IMR-90 (cell line): ENCODE measurements around the gene CSNK1G2. TPM values are rescaled to one million over a fixed set of nuclear protein-coding genes. Genes with fewer than 3 reads are reported as not detected.

Experiments
- ATAC-seq: fragments of 200-7000 bp; cut with Tn5 transposase; 2 replicates; pipeline ENCODE4 v1.9.1; 2020; ENCODE audit warnings: low read depth, mild to moderate bottlenecking, moderate library complexity
- BruUV-seq: library from RNA; stranded (reverse); fragments of 400-500 nt; replicated peaks from 2 replicates; lab custom pipeline; 2021; lab: Mats Ljungman, UMichigan
- CTCF ChIA-PET: fragments of 300-600 bp; formaldehyde crosslinking; extraction: SDS; loops from one replicate; lab custom pipeline; 2021; ENCODE audit warnings: antibody characterized with exemption; lab: Yijun Ruan, JAX
- POLR2A ChIA-PET: fragments of 300-600 bp; sonication (Branson Sonifier 250); formaldehyde crosslinking; loops from one replicate; lab custom pipeline; 2022; ENCODE audit warnings: antibody characterized with exemption; ENCODE audit not compliant: unreplicated experiment; lab: Charles Lee
- DNase-seq: peaks from one replicate; pipeline ENCODE4 v3.0.0; 2013
- H2AFZ ChIP-seq: replicated peaks from 2 replicates; pipeline ENCODE3; 2013; ENCODE audit warnings: low read length, mild to moderate bottlenecking; ENCODE audit not compliant: poor library complexity
- H2AK5ac ChIP-seq: 2 replicates; pipeline ENCODE4 v1.6.1; 2013; ENCODE audit warnings: low read depth, low read length, inconsistent platforms
- H2AK9ac ChIP-seq: replicated peaks from 2 replicates; pipeline ENCODE3; 2013; ENCODE audit warnings: mild to moderate bottlenecking, low read depth, low read length, moderate library complexity; ENCODE audit not compliant: poor library complexity
- H2BK120ac ChIP-seq: 2 replicates; pipeline ENCODE4 v1.6.1; 2013; ENCODE audit warnings: low read depth, low read length, inconsistent platforms
- H2BK15ac ChIP-seq: 3 replicates; pipeline ENCODE4 v1.6.1; 2013; ENCODE audit warnings: low read depth, low read length, inconsistent platforms
- H2BK20ac ChIP-seq: 2 replicates; pipeline ENCODE4 v1.6.1; 2013; ENCODE audit warnings: low read depth, mild to moderate bottlenecking, inconsistent platforms, low read length, moderate library complexity
- H2BK5ac ChIP-seq: 2 replicates; pipeline ENCODE4 v1.6.1; 2013; ENCODE audit warnings: mild to moderate bottlenecking, low read depth, low read length, inconsistent platforms; ENCODE audit not compliant: poor library complexity, severe bottlenecking
- H3K14ac ChIP-seq: replicated peaks from 2 replicates; pipeline ENCODE4 v1.6.1; 2013; ENCODE audit warnings: low read depth, low read length, inconsistent platforms
- H3K18ac ChIP-seq: 2 replicates; pipeline ENCODE4 v1.6.1; 2013; ENCODE audit warnings: low read depth, low read length, control low read depth
- H3K23ac ChIP-seq: 2 replicates; pipeline ENCODE4 v1.6.1; 2013; ENCODE audit warnings: low read depth, low read length, inconsistent platforms
- H3K27ac ChIP-seq: 2 replicates; pipeline ENCODE4 v1.5.1; 2013; ENCODE audit warnings: mild to moderate bottlenecking, control low read depth, low read length; ENCODE audit not compliant: insufficient read depth
- H3K27me3 ChIP-seq: 2 replicates; pipeline ENCODE4 v1.6.1; 2013; ENCODE audit warnings: low read length; ENCODE audit not compliant: control insufficient read depth, insufficient read depth
- H3K36me3 ChIP-seq: 2 replicates; pipeline ENCODE4 v1.6.1; 2013; ENCODE audit warnings: low read length, mixed read lengths; ENCODE audit not compliant: control insufficient read depth, insufficient read depth
- H3K4ac ChIP-seq: 2 replicates; pipeline ENCODE4 v1.6.1; 2013; ENCODE audit warnings: low read depth, low read length, inconsistent platforms
- H3K4me1 ChIP-seq: 2 replicates; pipeline ENCODE4 v1.6.1; 2013; ENCODE audit warnings: low read length, mixed read lengths; ENCODE audit not compliant: control insufficient read depth, insufficient read depth
- H3K4me2 ChIP-seq: 2 replicates; pipeline ENCODE4 v1.6.1; 2013; ENCODE audit warnings: low read depth, mild to moderate bottlenecking, control low read depth, low read length, moderate library complexity
- H3K4me3 ChIP-seq: 2 replicates; pipeline ENCODE4 v1.5.1; 2013; ENCODE audit warnings: low read depth, mild to moderate bottlenecking, control low read depth, low read length, moderate library complexity; ENCODE audit not compliant: insufficient read depth
- H3K56ac ChIP-seq: 2 replicates; pipeline ENCODE4 v1.6.1; 2013; ENCODE audit warnings: low read length, inconsistent platforms; ENCODE audit not compliant: insufficient read depth; ENCODE audit errors: extremely low read depth
- H3K79me1 ChIP-seq, 2 experiments: 2 replicates each; pipeline ENCODE4 v1.6.1; 2013; ENCODE audit warnings: low read length in 2 of 2, inconsistent platforms in 1 of 2, low read depth in 1 of 2
- H3K9ac ChIP-seq: 2 replicates; pipeline ENCODE4 v1.6.1; 2013; ENCODE audit warnings: low read depth, low read length, control low read depth
- H3K9me1 ChIP-seq: 2 replicates; pipeline ENCODE4 v1.6.1; 2013; ENCODE audit warnings: low read length, inconsistent platforms; ENCODE audit not compliant: insufficient read depth
- H3K9me3 ChIP-seq: 2 replicates; pipeline ENCODE4 v1.6.1; 2013; ENCODE audit warnings: low read length; ENCODE audit not compliant: control insufficient read depth, insufficient read depth
- H4K20me1 ChIP-seq: 2 replicates; pipeline ENCODE4 v1.6.1; 2013; ENCODE audit warnings: low read length, inconsistent platforms; ENCODE audit not compliant: insufficient read depth
- H4K5ac ChIP-seq: 2 replicates; pipeline ENCODE4 v1.6.1; 2013; ENCODE audit warnings: mild to moderate bottlenecking, low read depth, low read length, control low read depth
- H4K8ac ChIP-seq, 2 experiments: 2 replicates each; pipeline ENCODE4 v1.6.1; 2013; ENCODE audit warnings: low read depth in 2 of 2, low read length in 2 of 2, control low read depth in 1 of 2, inconsistent platforms in 1 of 2
- H4K91ac ChIP-seq: 2 replicates; pipeline ENCODE4 v1.6.1; 2013; ENCODE audit warnings: low read depth, low read length, inconsistent platforms; ENCODE audit not compliant: insufficient read depth
- CEBPB ChIP-seq: IDR thresholded peaks from 2 replicates; pipeline ENCODE4 v1.6.1; 2012; ENCODE audit warnings: low read depth, low read length, improper control_type of control experiment
- MAFK ChIP-seq: IDR thresholded peaks from 2 replicates; pipeline ENCODE4 v1.6.1; 2012; ENCODE audit warnings: low read depth, low read length, improper control_type of control experiment
- MXI1 ChIP-seq: IDR thresholded peaks from 2 replicates; pipeline ENCODE4 v1.6.1; 2012; ENCODE audit warnings: low read depth, mild to moderate bottlenecking, low read length, moderate library complexity, borderline replicate concordance
- RAD21 ChIP-seq: IDR thresholded peaks from 2 replicates; pipeline ENCODE4 v1.6.1; 2012; ENCODE audit warnings: low read length, improper control_type of control experiment
- RFX5 ChIP-seq: IDR thresholded peaks from 2 replicates; pipeline ENCODE4 v1.8.0; 2012; ENCODE audit warnings: low read depth, mild to moderate bottlenecking, low read length, moderate library complexity
- WGBS, 2 experiments: methylation state at CpG; one replicate each; pipeline versions ENCODE4 v1.1.5 to v1.1.7; 2013; ENCODE audit warnings: missing lambda C conversion rate in 2 of 2; ENCODE audit not compliant: insufficient read length in 1 of 2; ENCODE audit errors: extremely low coverage in 2 of 2; 5-methylcytosine and 5-hydroxymethylcytosine counted together
- dilution Hi-C: fragments of 300-500 bp; cut with HindIII; formaldehyde crosslinking; loops from one replicate; pipeline ENCODE4 v1.14.3; 2018; ENCODE audit warnings: low sequenced_read_pairs; ENCODE audit not compliant: unreplicated experiment
- in situ Hi-C: fragments of 300-500 bp; cut with MboI; formaldehyde crosslinking; loops from 3 replicates; pipeline ENCODE4 v1.14.3; 2019; ENCODE audit warnings: low sequenced_read_pairs, inconsistent platforms, mixed read lengths
- intact Hi-C: fragments of 100-400 bp; cut with micrococcal nuclease; formaldehyde crosslinking; loops from 2 replicates; pipeline ENCODE4 v1.10.0; 2022
- polyA plus RNA-seq, 3 experiments: library from polyadenylated mRNA; depleted of rRNA; stranded (reverse); fragments of >200 nt; gene quantifications; 2 replicates each; pipeline ENCODE4 v1.2.3, GENCODE V29; 2012; ENCODE audit warnings: low replicate concordance in 1 of 3
- total RNA-seq: library from RNA; depleted of rRNA; stranded (reverse); fragments of >200 nt; gene quantifications from 2 replicates; pipeline ENCODE4 v1.2.3, GENCODE V29; 2012
- TF ChIP-seq, protein P1 (sequence below): conservative IDR thresholded peaks from 2 replicates; pipeline ENCODE4 v1.5.1; 2012; ENCODE audit warnings: mild to moderate bottlenecking, low read depth, low read length, improper control_type of control experiment

Gene CSNK1G2
- total and polyA plus RNA-seq, 2 of the 4 experiments (the other 2 are of a cell fraction): 38.0 to 96.3 TPM

DNA sequence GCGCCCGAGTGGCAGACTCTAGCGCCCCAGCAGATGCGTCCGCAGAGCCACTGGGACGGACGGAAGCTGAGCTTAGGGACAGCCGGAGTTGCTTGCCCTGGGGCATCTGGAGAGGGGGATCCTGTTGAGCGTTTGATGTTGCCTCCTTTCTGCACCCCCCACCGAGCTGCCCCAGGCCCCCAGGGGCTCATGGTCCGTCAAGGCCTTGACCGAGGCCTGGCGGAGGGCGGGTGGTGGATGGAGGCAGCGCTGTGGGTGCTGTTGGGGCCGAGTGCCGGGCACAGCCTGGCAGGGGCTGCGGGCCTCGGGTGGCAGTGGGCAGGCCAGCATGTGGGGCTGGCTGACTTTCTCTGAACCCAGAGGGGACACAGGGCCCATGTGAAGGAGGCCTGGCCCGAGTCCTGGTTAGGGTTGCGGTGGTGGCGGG lies 2.7 kb downstream of the CSNK1G2 start:
- Histone ChIP-seq H4K20me1 (peaks cover 61% of the 10 kb centered on the region), H3K56ac (no peak overlapping the region), H3K23ac (no peak overlapping the region), H3K9ac (no peak overlapping the region), H4K8ac (no peak overlapping the region), H3K14ac (no peak overlapping the region), H3K9me3 (no peaks in the 10 kb centered on the region), H3K36me3 (peaks cover 2% of the 10 kb centered on the region; the same call in 1 of the 2 replicates), H2BK15ac (no peak overlapping the region), H2BK5ac (no peak overlapping the region), H2AK9ac (no peak overlapping the region), H2BK120ac (no peak overlapping the region), H3K79me1 (peaks cover 5 to 58% of the 10 kb centered on the region in 2 experiments; a peak in 2 of 4 replicates), H3K27me3 (no peaks in the 10 kb centered on the region), H2AK5ac (no peak overlapping the region), H3K4ac (no peak overlapping the region), H2AFZ (no peak overlapping the region), H3K27ac (no peak overlapping the region), H2BK20ac (no peak overlapping the region), H4K91ac (no peak overlapping the region), H3K4me1 (peaks cover 10% of the 10 kb centered on the region), H3K4me2 (no peak overlapping the region), H4K5ac (no peak overlapping the region), H3K9me1 (peaks cover 5% of the 10 kb centered on the region; the same call in 1 of the 2 replicates), H3K18ac (no peak overlapping the region), H3K4me3 (no peak overlapping the region)
- CTCF ChIA-PET: no interaction called here
- in situ Hi-C loops: no loop called here
- no peak for DNase-seq
- BruUV-seq: no TSS peak
- ATAC-seq: no peak
- TF ChIP-seq, protein P1, sequence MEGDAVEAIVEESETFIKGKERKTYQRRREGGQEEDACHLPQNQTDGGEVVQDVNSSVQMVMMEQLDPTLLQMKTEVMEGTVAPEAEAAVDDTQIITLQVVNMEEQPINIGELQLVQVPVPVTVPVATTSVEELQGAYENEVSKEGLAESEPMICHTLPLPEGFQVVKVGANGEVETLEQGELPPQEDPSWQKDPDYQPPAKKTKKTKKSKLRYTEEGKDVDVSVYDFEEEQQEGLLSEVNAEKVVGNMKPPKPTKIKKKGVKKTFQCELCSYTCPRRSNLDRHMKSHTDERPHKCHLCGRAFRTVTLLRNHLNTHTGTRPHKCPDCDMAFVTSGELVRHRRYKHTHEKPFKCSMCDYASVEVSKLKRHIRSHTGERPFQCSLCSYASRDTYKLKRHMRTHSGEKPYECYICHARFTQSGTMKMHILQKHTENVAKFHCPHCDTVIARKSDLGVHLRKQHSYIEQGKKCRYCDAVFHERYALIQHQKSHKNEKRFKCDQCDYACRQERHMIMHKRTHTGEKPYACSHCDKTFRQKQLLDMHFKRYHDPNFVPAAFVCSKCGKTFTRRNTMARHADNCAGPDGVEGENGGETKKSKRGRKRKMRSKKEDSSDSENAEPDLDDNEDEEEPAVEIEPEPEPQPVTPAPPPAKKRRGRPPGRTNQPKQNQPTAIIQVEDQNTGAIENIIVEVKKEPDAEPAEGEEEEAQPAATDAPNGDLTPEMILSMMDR: no peak
- TF ChIP-seq MAFK (no peak), CEBPB (no peak), MXI1 (no peak), RAD21 (no peak), RFX5 (no peak)
- 92% methylated on average over 5 of the region's 22 CpGs; no CpG with 5 or more reads in 1 of the 2 experiments for WGBS, 2 experiments
- intact Hi-C loops: no loop called here
- dilution Hi-C loops: no loop called here
- POLR2A ChIA-PET: no interaction called here
